Measurements from ENCODE around the gene SHH.
"Not testable (repeated sequence)": the region's sequence is repeated elsewhere in the genome, so short reads cannot be mapped to it uniquely, and the experiment has no call there.

Gene SHH

DNA sequence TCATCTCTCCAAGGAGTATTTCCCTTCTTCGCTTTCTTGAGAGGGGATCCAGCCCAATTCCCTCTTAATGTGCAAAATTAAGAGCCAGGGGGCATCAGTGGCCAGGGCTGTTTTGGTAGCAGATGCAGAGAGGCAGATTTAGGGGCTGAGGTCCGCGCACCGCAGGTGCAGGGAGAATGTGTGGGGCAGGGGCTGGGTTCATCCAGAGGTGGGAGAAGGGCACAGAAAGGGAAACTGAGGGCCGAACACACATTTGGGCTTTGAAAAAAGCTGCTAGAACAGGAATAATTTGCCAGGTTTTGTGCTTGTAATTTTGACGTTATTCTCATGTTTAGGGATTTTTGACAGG is 6.5 kb upstream of the SHH start:
- no peak for DNase-seq

DNA sequence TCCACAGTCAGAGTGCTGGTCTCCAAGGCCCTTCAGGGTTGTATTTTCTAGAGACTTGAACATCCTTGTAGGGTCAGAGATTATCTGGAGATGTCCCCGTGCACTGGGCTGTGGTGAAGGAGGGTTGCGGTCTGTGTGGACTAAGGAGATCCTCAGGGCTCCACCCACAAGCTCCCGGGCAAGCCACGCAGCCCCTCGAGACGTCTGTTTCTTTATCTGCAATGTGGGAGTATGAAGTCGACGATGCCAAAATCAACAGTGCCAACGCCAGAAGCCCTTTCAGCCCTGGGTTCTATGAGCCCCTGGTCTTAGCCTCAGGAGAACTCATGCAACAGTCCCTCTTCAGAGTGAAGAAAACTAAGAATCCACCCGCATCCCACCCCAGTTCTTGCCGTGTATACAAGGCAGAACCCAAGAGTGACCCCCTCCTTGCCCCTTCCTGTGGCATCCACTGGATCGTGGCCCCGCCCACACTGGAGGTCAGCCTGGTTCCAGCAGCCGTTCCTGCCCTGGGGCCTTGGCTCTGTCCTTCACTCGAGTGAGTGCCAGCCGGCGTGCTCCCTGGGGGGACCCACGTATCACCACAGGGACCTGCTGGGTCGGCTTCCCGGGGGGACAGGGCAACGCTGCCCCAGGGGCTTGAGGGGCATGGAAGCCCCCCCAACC is 6.0 kb upstream of the SHH start:
- DNase-seq, result no peak

DNA sequence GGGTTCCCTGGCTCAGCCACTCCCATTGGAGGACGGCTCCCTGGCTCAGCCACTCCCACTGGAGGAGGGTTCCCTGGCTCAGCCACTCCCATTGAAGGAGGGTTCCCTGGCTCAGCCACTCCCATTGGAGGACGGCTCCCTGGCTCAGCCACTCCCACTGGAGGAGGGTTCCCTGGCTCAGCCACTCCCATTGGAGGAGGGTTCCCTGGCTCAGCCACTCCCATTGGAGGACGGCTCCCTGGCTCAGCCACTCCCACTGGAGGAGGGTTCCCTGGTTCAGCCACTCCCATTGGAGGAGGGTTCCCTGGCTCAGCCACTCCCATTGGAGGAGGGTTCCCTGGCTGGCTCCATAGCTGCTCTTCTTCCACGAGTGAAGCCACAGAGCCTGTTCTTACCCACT is 5.3 kb upstream of the SHH start:
- not testable (repeated sequence) for DNase-seq

DNA sequence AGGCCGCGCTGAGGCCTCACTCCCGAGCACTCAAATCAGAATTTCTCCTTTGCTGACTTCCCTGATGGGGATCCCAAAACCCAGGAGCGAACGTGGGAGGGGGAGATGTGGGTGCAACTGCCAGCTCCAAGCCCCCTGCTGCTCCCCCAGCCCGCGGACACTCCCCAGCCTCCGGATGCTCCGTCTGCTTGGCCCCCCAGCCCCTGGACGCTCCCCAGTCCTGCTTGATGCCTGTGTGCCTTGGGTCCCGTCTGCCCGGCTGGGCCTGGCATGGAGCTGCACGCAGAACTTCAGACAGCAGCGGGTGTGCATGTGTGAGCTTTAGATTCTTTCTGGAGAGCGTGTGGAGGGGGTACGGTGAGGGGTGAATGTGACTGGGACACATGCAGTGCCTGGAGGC is 4.7 kb upstream of the SHH start:
- no peak for DNase-seq

DNA sequence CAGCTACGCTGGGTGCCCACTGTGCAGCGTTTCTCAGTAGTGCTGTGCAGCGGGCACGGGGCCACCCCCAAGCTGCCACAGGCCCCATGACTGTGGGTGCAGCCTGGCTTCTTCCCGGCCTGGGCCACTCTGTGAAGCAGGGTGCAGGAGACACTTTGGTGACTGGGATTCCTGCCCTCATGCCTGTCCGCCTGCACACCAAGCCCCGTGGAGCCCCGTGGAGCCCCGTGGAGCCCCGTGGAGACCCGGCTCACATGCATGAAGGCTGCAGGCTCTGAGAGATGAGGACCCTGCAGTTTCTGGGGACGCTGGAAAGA is 3.9 kb upstream of the SHH start:
- no peak for DNase-seq

DNA sequence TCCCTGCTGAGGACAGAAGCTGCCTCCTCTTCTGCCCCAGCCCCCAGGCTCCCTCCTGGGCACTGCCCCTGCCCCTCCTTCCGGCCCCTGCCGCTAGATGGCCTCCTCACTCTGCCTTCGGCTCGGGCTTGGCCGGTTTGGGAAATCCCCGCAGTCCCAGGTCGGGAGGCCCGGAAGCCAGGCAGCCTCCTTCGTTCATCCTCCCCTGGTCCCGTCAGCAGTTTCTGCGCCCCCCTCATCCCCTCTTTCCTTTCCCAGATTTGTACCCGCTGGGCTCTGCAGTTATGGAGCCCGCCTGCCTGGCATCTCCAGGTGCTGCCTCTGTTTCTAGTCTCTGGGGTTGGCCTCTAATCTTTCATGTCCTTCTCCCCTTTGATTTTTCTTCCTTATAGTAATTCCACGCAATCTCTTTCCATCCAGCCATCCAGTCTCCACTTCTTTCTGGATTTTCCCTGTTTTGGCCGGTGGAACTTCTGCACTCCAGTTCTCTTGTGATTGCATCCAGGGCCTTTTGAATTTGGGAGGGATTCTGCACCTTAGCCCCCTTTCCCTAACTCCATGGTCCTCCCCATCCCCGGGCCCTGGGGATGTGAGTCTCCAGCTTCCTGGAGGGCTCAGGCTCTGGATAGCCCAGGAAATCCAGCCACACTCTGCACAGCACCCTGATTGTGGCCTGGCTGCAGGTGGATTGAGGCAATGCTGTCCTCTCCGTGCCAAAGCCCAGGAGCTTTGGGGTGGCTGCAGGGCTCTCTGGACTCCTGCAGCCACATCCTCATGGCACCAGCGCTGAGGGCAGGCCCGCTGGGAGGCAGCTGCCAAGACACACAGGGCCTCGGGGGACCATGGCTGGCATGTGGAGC is 3.3 kb upstream of the SHH start:
- peak; percentile 23 for DNase-seq

DNA sequence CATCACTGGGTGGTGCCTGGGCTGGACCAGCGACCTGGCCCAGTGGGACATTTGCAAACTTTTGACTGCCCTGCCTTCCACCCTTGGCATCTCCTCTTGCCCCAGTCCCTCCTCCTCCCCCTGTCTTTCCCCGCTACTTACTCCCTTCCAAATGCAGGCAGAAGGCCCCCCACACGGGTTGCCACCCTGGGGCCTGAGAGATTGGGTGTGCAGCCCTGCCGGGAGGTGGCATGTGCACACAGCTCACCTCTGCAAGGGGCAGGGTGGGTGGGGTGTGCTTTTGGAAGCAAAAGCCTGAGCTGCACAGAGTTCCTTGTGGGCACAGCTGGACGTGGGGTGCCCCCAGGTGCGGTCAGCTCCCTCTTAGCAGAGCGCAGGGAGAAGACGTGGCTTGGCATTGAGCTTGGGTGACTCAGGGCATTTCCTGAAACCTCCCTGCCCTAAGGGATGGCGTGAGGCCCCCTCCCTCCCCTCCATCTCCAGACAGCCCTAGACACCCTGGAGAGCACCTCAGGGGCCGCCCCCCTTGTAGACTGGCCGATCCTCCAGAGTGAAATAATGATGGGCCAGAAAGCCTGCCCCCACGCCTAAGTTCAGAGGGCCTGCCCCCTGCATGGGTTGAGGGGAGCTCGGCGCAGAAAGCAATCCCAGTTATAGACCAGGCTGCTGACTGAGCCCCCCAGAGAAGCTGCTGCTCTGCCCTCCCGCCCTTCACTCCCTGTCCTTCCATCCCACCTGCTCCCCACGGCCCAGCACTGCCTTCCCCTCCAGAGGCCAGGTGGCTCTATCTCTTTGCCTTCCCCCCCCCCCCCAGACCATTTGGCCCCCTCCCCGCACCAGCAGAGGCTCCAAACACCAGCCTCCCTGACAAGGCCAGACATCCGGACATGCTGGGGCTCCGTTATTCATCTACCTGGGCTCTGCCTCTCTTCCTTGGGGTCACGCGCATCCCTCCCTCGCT is 2.3 kb upstream of the SHH start:
- no peak for DNase-seq

DNA sequence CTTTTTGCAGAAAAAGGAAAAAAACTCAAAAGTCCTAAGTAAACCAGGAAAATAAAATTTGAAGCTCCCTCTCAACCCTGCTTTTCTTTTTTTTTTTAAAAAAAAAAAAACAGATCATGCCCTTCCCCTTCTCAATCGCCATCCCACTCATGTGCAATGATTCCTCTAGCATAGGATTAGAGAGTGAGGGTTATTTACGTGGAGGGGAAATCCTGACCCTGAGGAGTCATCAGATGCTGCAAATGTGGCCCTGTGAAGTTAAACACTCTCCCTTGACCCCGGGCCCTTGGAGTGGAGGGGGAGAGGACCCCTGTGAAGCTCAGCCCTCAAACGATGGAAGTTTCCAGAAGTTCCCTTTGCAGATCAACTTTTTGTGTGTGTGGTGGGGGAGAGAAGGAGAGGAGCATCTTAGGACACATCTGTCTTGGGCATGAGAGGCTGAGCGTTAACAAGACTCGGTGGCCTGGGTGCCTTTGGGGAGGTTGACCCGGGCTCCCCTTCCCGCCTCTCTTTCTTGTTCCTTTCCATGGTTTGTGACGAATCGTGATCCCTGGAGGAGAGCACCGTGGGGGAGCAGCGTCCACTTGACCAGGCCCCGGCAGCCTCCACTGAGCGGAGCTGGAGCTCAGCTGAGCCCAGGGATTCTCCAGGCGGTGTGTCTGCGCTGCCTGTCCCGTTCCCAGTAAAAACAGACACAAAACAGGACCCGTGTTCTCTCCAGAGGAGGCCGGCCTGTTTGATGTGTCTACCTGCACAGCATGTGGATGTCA is 1.5 kb upstream of the SHH start:
- DNase-seq, result no peak

DNA sequence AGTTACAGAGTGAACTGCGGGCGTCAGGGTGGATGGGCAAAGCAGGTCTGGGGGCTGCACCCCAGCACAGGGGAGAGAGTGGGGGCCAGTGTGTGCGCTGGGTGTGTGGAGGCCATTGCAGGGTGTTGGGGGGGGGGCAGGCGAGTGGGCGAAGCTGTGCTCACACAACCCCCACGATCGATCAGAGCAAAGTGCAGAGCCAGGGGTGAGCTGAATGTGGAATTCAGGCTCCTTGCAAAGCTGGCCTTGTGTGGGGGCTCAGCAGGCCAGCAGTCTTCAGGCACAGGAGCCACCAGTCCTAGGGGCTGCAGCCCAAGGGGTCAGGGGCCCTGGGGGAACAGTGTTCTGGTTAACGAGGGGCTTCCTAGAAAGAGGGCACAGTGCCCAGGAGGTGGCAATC is 862 bp upstream of the SHH start:
- DNase-seq, result no peak

DNA sequence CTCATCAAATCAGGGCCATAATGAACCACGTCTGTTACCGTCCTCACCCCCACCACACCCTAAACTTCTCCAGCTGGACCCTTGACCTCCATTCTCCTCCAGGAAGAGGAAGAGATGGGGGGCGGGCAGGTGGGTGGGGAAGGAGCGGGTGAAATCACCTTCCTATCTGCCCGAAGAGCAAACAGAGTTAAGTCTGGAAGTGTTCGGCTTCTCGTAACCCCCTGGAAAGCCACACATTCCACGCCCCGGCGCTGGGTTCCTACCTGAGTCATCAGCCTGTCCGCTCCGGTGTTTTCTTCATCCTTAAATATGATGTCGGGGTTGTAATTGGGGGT is 736 bp downstream of the SHH start:
- no peak for DNase-seq

DNA sequence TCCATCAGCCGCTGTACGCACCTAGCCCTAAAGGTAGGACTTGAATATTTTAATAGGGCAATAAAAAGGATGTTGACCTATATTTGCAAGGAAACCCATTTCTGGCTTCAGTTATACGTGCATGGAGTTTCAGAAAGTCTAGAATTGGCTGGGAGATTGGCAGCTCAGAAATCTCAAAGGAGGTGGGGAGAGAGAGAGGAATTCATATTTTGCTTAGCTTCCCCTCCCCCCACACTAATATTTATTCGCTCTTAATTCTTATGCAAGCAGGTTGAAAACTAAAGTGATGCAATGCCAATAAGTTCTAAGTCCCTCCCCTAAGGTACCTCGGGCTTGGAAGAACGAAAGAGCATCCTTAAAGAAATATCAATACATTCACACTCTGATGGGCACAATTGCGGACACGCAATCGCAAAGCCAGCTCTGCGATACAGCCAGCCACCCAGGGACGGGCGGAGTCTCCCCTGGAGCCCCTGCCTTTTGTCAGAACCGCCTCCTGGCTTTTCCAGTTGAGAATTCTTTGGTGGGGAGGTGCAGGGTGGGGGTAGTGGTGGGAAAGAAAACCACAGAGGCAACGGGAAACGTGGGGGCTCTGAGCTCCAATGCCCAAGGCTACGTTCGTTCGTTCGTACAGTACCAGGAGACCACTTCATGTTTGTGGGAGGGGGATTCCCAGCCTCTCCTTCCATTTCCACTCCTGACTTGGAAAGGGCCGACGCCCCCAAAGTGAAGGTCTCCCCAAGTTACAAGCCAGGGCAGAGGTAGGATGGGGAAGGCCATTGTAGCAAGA is 1.3 kb downstream of the SHH start:
- DNase-seq, result no peak

DNA sequence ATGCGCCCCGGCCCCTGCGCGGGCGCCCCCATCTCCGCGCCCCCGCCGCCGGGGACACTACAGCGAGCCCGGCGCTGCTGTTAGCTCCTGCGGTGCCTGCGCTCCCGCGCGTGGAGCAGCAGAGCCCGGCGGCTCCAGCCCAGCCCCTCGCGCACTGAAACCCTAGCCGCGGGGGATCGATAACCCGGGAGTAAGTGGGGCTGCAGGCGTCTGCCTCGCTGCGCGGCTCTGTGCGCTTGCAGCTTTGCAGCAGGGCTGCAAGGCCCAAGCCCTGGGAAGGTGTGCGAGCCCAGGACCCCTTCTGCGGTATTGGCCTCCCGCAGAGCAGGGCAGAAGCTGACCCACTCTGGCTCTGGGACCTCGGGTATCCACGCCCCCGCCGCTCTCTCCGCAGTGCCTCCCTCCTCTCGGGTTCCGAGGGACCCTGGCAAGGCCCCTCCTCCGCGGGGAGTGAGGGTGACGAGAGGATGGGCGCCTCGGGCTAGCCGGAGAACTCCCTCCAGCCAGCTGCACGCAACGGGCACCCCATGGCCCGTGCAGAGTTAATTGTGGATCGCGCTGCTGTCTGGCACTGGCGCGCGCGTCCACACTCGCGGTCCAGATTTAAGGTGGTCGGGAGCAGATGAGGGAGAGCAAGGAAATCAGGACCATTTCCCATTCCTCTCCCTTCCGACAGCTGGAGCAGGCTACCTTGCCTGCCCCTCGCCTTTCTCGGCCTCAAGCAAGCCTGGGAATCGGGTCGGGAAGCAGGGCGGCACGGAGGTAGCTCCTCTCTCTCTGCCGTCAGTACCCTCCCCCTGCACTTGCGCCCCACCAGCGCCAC is 2.1 kb downstream of the SHH start:
- no peak for DNase-seq

DNA sequence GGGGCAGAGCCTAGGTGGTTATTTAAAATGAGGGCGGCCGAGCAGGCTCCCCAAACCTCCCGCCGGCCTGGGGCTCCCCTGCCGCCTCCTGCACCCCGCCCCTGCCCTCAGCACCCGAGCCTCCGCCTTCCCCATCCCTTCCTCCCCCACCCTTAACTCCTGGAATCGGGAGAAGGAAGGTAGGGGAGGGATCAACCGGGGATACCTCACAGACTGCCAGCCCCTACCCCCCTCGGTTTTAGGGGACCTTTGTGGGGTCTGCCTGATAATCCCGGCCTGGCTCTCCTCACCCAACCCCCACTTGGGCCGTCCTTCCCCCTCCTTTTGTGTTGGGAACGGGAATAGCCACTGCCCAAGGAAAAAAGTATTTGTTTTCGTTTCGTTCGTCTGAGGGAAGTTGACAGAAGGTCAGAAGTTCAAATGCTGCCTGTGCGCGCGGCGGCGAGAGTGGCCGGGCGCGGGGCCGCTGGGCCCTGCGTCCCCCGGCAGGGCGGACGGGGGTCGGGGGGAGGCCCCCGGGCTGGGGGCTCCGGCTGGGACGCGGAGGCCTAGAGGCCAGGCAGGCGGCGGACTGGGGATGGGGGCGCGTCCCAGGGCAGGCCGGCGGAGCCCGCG is 2.8 kb downstream of the SHH start:
- no peak for DNase-seq

DNA sequence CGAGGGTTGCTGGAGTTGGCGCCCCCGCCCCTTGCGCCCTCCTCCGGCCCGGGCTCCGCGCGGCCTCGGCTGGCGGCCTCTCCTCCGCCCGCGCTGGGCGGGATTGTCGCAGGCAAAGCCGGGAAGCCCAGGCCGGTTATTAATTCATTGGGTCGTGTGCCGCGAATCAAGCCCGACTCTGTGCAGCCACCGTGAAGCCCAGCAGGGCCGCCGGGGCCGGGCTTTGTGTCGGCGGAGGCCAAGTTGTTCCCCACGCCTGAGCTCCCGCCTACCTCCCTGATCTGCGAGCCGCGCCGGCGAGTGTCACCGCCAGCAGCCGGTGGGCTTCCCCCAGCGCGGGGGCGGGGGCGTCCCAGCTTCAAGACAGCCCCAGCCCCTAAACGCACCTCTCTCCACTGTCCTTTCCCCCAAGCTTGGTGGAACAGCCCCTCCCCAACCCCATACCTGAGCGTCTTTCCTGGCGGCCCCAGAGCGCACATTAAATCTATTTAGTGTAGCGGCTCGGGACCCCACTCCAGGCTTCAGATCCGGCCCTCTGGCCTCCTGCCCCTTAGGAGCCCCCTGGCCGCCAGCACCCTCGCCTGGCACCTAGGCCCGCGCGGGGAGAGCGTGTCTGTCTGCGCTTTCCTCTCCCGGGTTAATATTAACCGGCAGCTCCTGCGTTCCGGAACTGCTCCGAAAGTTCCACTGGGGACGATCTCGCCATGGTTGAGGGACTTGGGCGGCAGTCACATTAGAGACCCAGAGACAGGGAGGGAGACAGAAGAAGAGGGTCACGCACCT is 3.5 kb downstream of the SHH start:
- DNase-seq, result no peak

DNA sequence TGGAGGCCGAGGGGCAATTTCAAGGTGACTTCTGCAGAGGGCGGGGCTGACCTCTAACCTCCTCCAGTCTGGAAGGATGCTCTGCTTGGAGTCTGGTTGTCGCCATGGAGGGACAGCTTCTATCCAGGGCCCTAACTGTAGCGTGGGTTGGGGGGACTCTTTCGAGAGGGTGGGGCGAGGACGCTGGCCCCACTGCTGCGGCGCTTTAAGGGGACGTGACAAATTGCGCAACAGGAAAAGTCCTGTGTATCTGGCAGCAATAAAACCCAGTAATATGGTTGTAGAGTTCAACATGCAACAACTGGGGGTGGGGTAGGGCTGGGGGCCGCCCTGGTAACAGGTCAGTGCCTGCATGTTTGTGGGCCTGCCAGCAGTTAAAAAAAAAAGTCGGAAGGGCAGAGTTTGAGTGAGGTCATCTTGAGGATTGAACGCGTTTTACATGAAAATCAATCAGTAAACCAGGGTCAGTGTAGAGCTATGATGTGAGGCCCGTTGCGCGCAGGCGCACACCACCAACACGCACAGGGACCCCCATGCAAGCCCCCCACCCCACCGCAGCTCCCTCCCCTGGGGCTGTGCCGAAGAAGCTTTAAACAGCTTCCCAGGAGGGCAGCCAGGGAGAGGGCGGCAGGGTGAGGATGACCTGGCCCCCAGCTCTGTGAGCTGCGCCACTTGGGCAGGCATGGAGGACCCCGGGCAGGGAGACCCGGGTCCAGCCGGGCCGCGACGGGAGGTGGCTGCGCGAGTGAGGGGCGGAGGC is 4.3 kb downstream of the SHH start:
- no peak for DNase-seq

DNA sequence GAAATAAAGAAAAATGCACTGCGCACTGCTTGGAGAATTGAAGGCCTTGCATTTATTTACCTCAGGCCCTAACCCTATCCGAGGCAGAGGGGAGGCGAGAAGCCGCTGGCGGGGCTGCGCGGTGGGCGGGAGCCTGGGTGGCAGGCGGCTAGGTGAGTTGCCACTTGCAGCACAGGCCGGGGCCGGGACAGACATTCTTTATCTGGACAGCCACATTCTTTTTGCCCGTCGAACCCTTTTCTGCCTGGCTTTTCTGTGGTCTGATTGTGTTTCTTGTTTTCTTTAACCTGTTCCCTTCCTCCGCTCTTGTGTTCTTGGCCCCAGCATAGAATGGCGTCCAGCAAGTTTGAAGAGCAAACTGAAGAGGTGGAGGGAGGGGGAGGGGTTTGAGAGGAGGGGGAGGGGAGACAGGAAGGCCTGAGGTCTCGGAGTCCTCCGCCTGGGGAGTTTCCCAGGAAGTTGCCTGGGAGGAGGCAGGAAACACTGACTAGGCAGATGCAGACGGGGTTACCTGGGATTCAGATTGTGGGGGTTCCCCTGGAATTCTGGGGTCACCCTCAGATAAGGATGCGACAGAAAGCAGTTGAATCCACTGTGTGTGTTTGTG is 5.1 kb downstream of the SHH start:
- DNase-seq, result no peak

DNA sequence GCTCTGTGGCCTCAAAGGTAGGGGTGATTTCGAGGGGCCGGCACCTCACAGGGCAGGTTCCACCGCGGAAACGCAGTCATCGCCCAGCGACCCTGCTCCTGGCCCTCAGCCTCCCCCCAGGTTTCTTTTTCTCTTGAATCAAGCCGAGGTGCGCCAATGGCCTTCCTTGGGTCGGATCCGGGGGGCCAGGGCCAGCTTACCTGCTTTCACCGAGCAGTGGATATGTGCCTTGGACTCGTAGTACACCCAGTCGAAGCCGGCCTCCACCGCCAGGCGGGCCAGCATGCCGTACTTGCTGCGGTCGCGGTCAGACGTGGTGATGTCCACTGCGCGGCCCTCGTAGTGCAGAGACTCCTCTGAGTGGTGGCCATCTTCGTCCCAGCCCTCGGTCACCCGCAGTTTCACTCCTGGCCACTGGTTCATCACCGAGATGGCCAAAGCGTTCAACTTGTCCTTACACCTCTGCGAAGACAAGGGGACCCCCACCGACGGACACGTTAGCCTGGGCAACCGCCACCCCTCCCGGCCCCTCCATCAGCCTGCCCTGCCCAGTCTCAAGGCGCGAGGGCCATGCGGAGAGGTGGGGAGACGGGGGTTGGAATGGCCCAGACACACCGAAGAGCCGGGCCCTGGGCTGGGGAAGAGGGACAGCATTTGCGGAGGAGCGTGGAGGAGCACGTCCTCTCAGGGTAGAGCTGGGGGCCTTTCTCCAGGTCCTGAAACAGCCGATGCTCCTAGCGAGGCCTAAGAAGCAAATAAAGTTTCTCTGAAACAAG is 6.0 kb downstream of the SHH start:
- no peak for DNase-seq

DNA sequence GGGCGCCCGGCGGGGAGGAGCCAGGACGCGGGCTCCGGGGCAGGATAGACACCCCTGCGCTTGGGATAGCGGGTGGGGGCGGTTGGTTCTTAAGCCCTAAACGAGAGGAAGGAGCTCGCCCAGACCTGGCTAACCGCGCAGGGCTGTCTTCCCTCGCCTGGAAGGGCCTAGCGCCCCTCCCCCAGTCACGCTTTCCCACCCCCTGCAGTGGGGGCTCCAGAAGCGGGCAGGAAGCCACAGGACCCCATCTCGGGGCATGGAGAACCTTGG is 6.5 kb downstream of the SHH start:
- DNase-seq, result no peak
